Sigmoid colon (tissue), 7 donors: ENCODE results near the gene MBNL1. TPM values are rescaled to one million over a fixed set of nuclear protein-coding genes. Genes with fewer than 3 reads are reported as not detected.
A peak's percentile ranks its signal among the peaks of the same experiment; 100 is the strongest.

Experiments
- DNase-seq: peaks from one replicate; pipeline ENCODE4 v3.0.0-alpha.2; 2019
- H3K27ac ChIP-seq, 4 donors: fragments of 200-600 bp; sonication (generic); one replicate each; pipeline ENCODE4 v1.5.1; 2016 to 2019; ENCODE audit warnings: mild to moderate bottlenecking in 1 of 4
- H3K27me3 ChIP-seq, 3 donors: fragments of 200-600 bp; sonication (generic); one replicate each; pipeline ENCODE4 v1.5.1; 2019; ENCODE audit warnings: mild to moderate bottlenecking in 1 of 3
- H3K36me3 ChIP-seq, 4 donors: fragments of 200-600 bp; sonication (generic); one replicate each; pipeline ENCODE4 v1.5.1; 2016 to 2019
- H3K4me1 ChIP-seq, 4 donors: fragments of 200-600 bp; sonication (generic); one replicate each; pipeline ENCODE4 v1.5.1; 2017 to 2019
- H3K4me3 ChIP-seq, 4 donors: fragments of 200-600 bp; sonication (generic); one replicate each; pipeline ENCODE4 v1.5.1; 2017 to 2019; ENCODE audit warnings: mild to moderate bottlenecking in 2 of 4, moderate library complexity in 1 of 4
- H3K9me3 ChIP-seq, 4 donors: fragments of 200-600 bp in 3 of 4; sonication (generic) in 3 of 4; one replicate each; pipeline versions ENCODE4 v1.5.1 to v1.6.1; 2013 to 2019
- CTCF ChIP-seq, 4 experiments: fragments of 450-650 bp in 3 of 4; fragments of 200-600 bp in 1 of 4; IDR thresholded peaks; one replicate each; pipeline ENCODE4 v1.5.1; 2016 to 2019; ENCODE audit warnings: antibody characterized with exemption in 4 of 4, mild to moderate bottlenecking in 3 of 4, moderate library complexity in 2 of 4
- EP300 ChIP-seq, 4 donors: sonication (generic); formaldehyde crosslinking; IDR thresholded peaks; one replicate each; pipeline ENCODE4 v1.6.1; 2017; ENCODE audit warnings: antibody characterized with exemption in 4 of 4
- POLR2A ChIP-seq, 2 donors: fragments of 450-650 bp; IDR thresholded peaks; one replicate each; pipeline ENCODE4 v1.6.1; 2016; ENCODE audit warnings: antibody characterized with exemption in 2 of 2, mild to moderate bottlenecking in 2 of 2, moderate library complexity in 2 of 2
- POLR2AphosphoS5 ChIP-seq, 4 donors: sonication (generic); formaldehyde crosslinking; IDR thresholded peaks; one replicate each; pipeline ENCODE4 v1.6.1; 2017; ENCODE audit warnings: antibody characterized with exemption in 4 of 4
- WGBS, 2 donors: extraction: QIAGEN DNeasy Blood & Tissue Kit; methylation state at CpG; one replicate each; pipeline ENCODE4 v1.1.7; 2013; 5-methylcytosine and 5-hydroxymethylcytosine counted together
- intact Hi-C: fragments of 100-400 bp; cut with DNase I; formaldehyde crosslinking; loops from one replicate; pipeline ENCODE4 v1.15.1; 2023
- polyA plus RNA-seq, 3 donors: library from polyadenylated mRNA; stranded (reverse); fragments of 200-250 nt; gene quantifications; one replicate each; pipeline ENCODE4 v1.2.3, GENCODE V29; 2013
- total RNA-seq, 4 donors: library from RNA; depleted of rRNA; stranded (reverse); fragments of >200 nt; gene quantifications; one replicate each; pipeline ENCODE4 v1.1.0, GENCODE V29; 2016
- donor health status: healthy with polysubstance abuse.
- donor health status: Bipolar disorder and iron deficiency.
- donor health status: healthy.

The MBNL1 gene
- total and polyA plus RNA-seq, 7 donors: 60.5 to 898 (median 602) TPM

- no peaks in the 10 kb centered on the region for H3K36me3 ChIP-seq
- WGBS, 2 donors: 77 to 80% methylated on average over 2 of the region's 2 CpGs
- H3K9me3 ChIP-seq: no peaks in the 10 kb centered on the region
- intact Hi-C loops: no loop called here
- no peak for TF ChIP-seq POLR2A (IDR thresholded peaks at IDR 0.05)
- TF ChIP-seq EP300 (IDR thresholded peaks at IDR 0.05): peak in 2 of 4 donors; percentile 55 to 83
- TF ChIP-seq POLR2AphosphoS5 (IDR thresholded peaks at IDR 0.05): peak; percentile 45 to 63 (median 54)
- TF ChIP-seq CTCF (IDR thresholded peaks at IDR 0.05): no peak
- H3K4me3 ChIP-seq: no peak overlapping the region
- peak overlapping the region; percentile 67 to 80 (median 76) for H3K27ac ChIP-seq
- DNase-seq: peak; percentile 84
- H3K4me1 ChIP-seq: peaks cover 0 to 96% (median 82%) of the 10 kb centered on the region in 4 donors
- H3K27me3 ChIP-seq: no peaks in the 10 kb centered on the region
Observed at GRCh38 chr3:152403632-152404066, 134.9 kb downstream of the MBNL1 start.

GRCh38 chr3:152404976-152405375 lies 136.2 kb downstream of the MBNL1 start:
- intact Hi-C loops: no loop called here
- H3K27me3 ChIP-seq: no peaks in the 10 kb centered on the region
- no peak overlapping the region for H3K4me3 ChIP-seq
- no peaks in the 10 kb centered on the region for H3K36me3 ChIP-seq
- H3K27ac ChIP-seq: peak overlapping the region; percentile 73 to 80 (median 76)
- no peaks in the 10 kb centered on the region for H3K9me3 ChIP-seq
- 89% methylated on average over 1 of the region's 1 CpG for WGBS, 2 donors
- peaks cover 0 to 95% (median 75%) of the 10 kb centered on the region in 4 donors for H3K4me1 ChIP-seq
- TF ChIP-seq POLR2AphosphoS5 (IDR thresholded peaks at IDR 0.05) (no peak), POLR2A (IDR thresholded peaks at IDR 0.05) (no peak), EP300 (IDR thresholded peaks at IDR 0.05) (no peak), CTCF (IDR thresholded peaks at IDR 0.05) (no peak)
- DNase-seq: no peak

GRCh38 chr3:152405915-152406802 lies 137.4 kb downstream of the MBNL1 start:
- Histone ChIP-seq H3K36me3 (no peaks in the 10 kb centered on the region), H3K9me3 (no peaks in the 10 kb centered on the region), H3K27ac (peak overlapping the region; percentile 73 to 80 (median 76)), H3K4me1 (peaks cover 0 to 93% (median 65%) of the 10 kb centered on the region in 4 donors), H3K4me3 (no peak overlapping the region), H3K27me3 (no peaks in the 10 kb centered on the region)
- TF ChIP-seq POLR2A (IDR thresholded peaks at IDR 0.05) (no peak), EP300 (IDR thresholded peaks at IDR 0.05) (peak in 3 of 4 donors; percentile 36 to 72 (median 57)), CTCF (IDR thresholded peaks at IDR 0.05) (no peak), POLR2AphosphoS5 (IDR thresholded peaks at IDR 0.05) (peak; percentile 79 to 86 (median 80))
- intact Hi-C loops: no loop called here
- 76 to 88% methylated on average over 3 of the region's 3 CpGs for WGBS, 2 donors
- DNase-seq: no peak

- peaks cover 0 to 81% (median 37%) of the 10 kb centered on the region in 4 donors for H3K4me1 ChIP-seq
- no peaks in the 10 kb centered on the region for H3K9me3 ChIP-seq
- H3K4me3 ChIP-seq: no peak overlapping the region
- peak overlapping the region in 3 of 4 donors; percentile 0 to 40 (median 30) for H3K27ac ChIP-seq
- no peaks in the 10 kb centered on the region for H3K27me3 ChIP-seq
- 87 to 89% methylated on average over 2 of the region's 2 CpGs for WGBS, 2 donors
- TF ChIP-seq POLR2AphosphoS5 (IDR thresholded peaks at IDR 0.05): no peak
- no peak for TF ChIP-seq EP300 (IDR thresholded peaks at IDR 0.05)
- no peak for TF ChIP-seq CTCF (IDR thresholded peaks at IDR 0.05)
- TF ChIP-seq POLR2A (IDR thresholded peaks at IDR 0.05): no peak
- H3K36me3 ChIP-seq: peaks cover 0 to 34% (median 8%) of the 10 kb centered on the region in 4 donors
- DNase-seq: no peak
- intact Hi-C loops: no loop called here
Observed at GRCh38 chr3:152413240-152413639, 144.5 kb downstream of the MBNL1 start.
